H9 (cell line): ENCODE results near the gene INTS1. TPM values are rescaled to one million over a fixed set of nuclear protein-coding genes. Genes with fewer than 3 reads are reported as not detected.

Source experiments
- DNase-seq: peaks from one replicate; pipeline ENCODE4 v3.0.0-alpha.2; 2017
- H2AFZ ChIP-seq: one replicate; pipeline ENCODE4 v1.6.1; 2013; ENCODE audit warnings: mild to moderate bottlenecking, low read length, control low read depth, moderate library complexity
- H2AK5ac ChIP-seq: 2 replicates; pipeline ENCODE4 v1.6.1; 2013; ENCODE audit warnings: low read length, control low read depth, mixed read lengths; ENCODE audit not compliant: insufficient read length
- H2BK120ac ChIP-seq: one replicate; pipeline ENCODE4 v1.6.1; 2013; ENCODE audit warnings: low read depth, mild to moderate bottlenecking, low read length, control low read depth, inconsistent platforms; ENCODE audit not compliant: poor library complexity, severe bottlenecking
- H2BK12ac ChIP-seq: 2 replicates; pipeline ENCODE4 v1.6.1; 2013; ENCODE audit warnings: low read length, control low read depth, mixed read lengths, low read depth; ENCODE audit not compliant: insufficient read length
- H2BK15ac ChIP-seq: 2 replicates; pipeline ENCODE4 v1.6.1; 2013; ENCODE audit warnings: low read depth, low read length, control low read depth
- H2BK20ac ChIP-seq: one replicate; pipeline ENCODE4 v1.6.1; 2013; ENCODE audit warnings: low read depth, mild to moderate bottlenecking, low read length, control low read depth, inconsistent platforms; ENCODE audit not compliant: poor library complexity, severe bottlenecking
- H2BK5ac ChIP-seq: 2 replicates; pipeline ENCODE4 v1.6.1; 2013; ENCODE audit warnings: low read length, control low read depth, mixed read lengths; ENCODE audit not compliant: insufficient read length
- H3K14ac ChIP-seq: 2 replicates; pipeline ENCODE4 v1.6.1; 2013; ENCODE audit warnings: low read length, control low read depth; ENCODE audit not compliant: insufficient read depth
- H3K18ac ChIP-seq: 2 replicates; pipeline ENCODE4 v1.6.1; 2013; ENCODE audit warnings: low read depth, mild to moderate bottlenecking, mixed read lengths, low read length, control low read depth; ENCODE audit not compliant: insufficient read length
- H3K23ac ChIP-seq: 2 replicates; pipeline ENCODE4 v1.6.1; 2013; ENCODE audit warnings: low read length, control low read depth, mixed read lengths, low read depth; ENCODE audit not compliant: insufficient read length
- H3K23me2 ChIP-seq: 2 replicates; pipeline ENCODE4 v1.6.1; 2013; ENCODE audit warnings: low read depth, mild to moderate bottlenecking, mixed read lengths, low read length, control low read depth; ENCODE audit not compliant: insufficient read length, poor library complexity, severe bottlenecking
- H3K27ac ChIP-seq: 2 replicates; pipeline ENCODE4 v1.5.1; 2013; ENCODE audit warnings: low read length, control low read depth, mixed read lengths, low read depth; ENCODE audit not compliant: insufficient read length
- H3K27me3 ChIP-seq: 2 replicates; pipeline ENCODE4 v1.6.1; 2013; ENCODE audit warnings: low read length, control low read depth, inconsistent platforms; ENCODE audit not compliant: insufficient read depth
- H3K4ac ChIP-seq: 2 replicates; pipeline ENCODE4 v1.6.1; 2013; ENCODE audit warnings: low read depth, mild to moderate bottlenecking, control low read depth, inconsistent platforms, low read length, moderate library complexity
- H3K4me1 ChIP-seq: 2 replicates; pipeline ENCODE4 v1.6.1; 2013; ENCODE audit warnings: low read length, control low read depth, inconsistent platforms; ENCODE audit not compliant: insufficient read depth
- H3K4me2 ChIP-seq: 2 replicates; pipeline ENCODE4 v1.6.1; 2013; ENCODE audit warnings: low read length, control low read depth, mixed read lengths; ENCODE audit not compliant: insufficient read length, insufficient read depth
- H3K56ac ChIP-seq: 2 replicates; pipeline ENCODE4 v1.6.1; 2013; ENCODE audit warnings: low read depth, mild to moderate bottlenecking, mixed read lengths, low read length, control low read depth; ENCODE audit not compliant: insufficient read length
- H3K79me1 ChIP-seq: 2 replicates; pipeline ENCODE4 v1.6.1; 2013; ENCODE audit warnings: low read depth, mild to moderate bottlenecking, moderate library complexity, low read length, control low read depth, inconsistent platforms; ENCODE audit not compliant: insufficient read depth, poor library complexity, severe bottlenecking
- H3K79me2 ChIP-seq: 2 replicates; pipeline ENCODE4 v1.6.1; 2013; ENCODE audit warnings: low read length, control low read depth, inconsistent platforms; ENCODE audit not compliant: insufficient read depth
- H3K9ac ChIP-seq: 2 replicates; pipeline ENCODE4 v1.6.1; 2013; ENCODE audit warnings: low read length, control low read depth, mixed read lengths; ENCODE audit not compliant: insufficient read length; ENCODE audit errors: extremely low read depth
- H3K9me3 ChIP-seq: one replicate; pipeline ENCODE4 v1.6.1; 2013; ENCODE audit warnings: low read depth, low read length, inconsistent platforms; ENCODE audit not compliant: control insufficient read depth
- H3T11ph ChIP-seq: one replicate; pipeline ENCODE4 v1.6.1; 2013; ENCODE audit warnings: mild to moderate bottlenecking, low read length, control low read depth, inconsistent platforms
- H4K20me1 ChIP-seq: one replicate; pipeline ENCODE4 v1.6.1; 2013; ENCODE audit not compliant: control insufficient read depth, insufficient read length, insufficient read depth
- H4K5ac ChIP-seq: 2 replicates; pipeline ENCODE4 v1.6.1; 2013; ENCODE audit warnings: low read depth, mild to moderate bottlenecking, mixed read lengths, low read length, control low read depth; ENCODE audit not compliant: insufficient read length
- H4K8ac ChIP-seq: replicated peaks from 2 replicates; pipeline ENCODE4 v1.6.1; 2013; ENCODE audit warnings: low read length, control low read depth, mixed read lengths, low read depth; ENCODE audit not compliant: insufficient read length
- H4K91ac ChIP-seq: 2 replicates; pipeline ENCODE4 v1.6.1; 2013; ENCODE audit warnings: low read depth, mild to moderate bottlenecking, moderate library complexity, mixed read lengths, low read length, control low read depth; ENCODE audit not compliant: insufficient read length
- H3K27ac Mint-ChIP-seq, 3 experiments: 2 replicates in 2 of 3; 3 replicates in 1 of 3; pipeline ENCODE4 v1.8.0; 2020 to 2021; ENCODE audit warnings: mixed read lengths in 3 of 3, mild to moderate bottlenecking in 1 of 3, moderate library complexity in 1 of 3
- H3K27me3 Mint-ChIP-seq: 2 replicates; pipeline ENCODE4 v1.8.0; 2021; ENCODE audit warnings: low read depth, mild to moderate bottlenecking, moderate library complexity, mixed read lengths
- H3K36me3 Mint-ChIP-seq, 3 experiments: 2 replicates in 2 of 3; 3 replicates in 1 of 3; pipeline ENCODE4 v1.8.0; 2020 to 2021; ENCODE audit warnings: low read depth in 3 of 3, mixed read lengths in 3 of 3; ENCODE audit not compliant: insufficient read depth in 1 of 3
- H3K4me1 Mint-ChIP-seq, 2 experiments: 2 replicates each; pipeline ENCODE4 v1.8.0; 2020; ENCODE audit warnings: mixed read lengths in 2 of 2
- H3K4me3 Mint-ChIP-seq, 2 experiments: 2 replicates in 1 of 2; 3 replicates in 1 of 2; pipeline ENCODE4 v1.8.0; 2020 to 2021; ENCODE audit warnings: mild to moderate bottlenecking in 2 of 2, mixed read lengths in 2 of 2, moderate library complexity in 1 of 2
- H3K9me3 Mint-ChIP-seq, 2 experiments: 2 replicates in 1 of 2; 3 replicates in 1 of 2; pipeline ENCODE4 v1.8.0; 2020; ENCODE audit warnings: mild to moderate bottlenecking in 2 of 2, mixed read lengths in 2 of 2, moderate library complexity in 1 of 2
- CTCF ChIP-seq: fragments of 200-600 bp; sonication (generic); conservative IDR thresholded peaks from 3 replicates; pipeline ENCODE4 v1.8.0; 2021; ENCODE audit warnings: antibody characterized with exemption, mild to moderate bottlenecking
- WGBS: extraction: QIAGEN DNeasy Blood & Tissue Kit; methylation state at CpG from one replicate; pipeline ENCODE4 v1.1.7; 2013; ENCODE audit warnings: missing lambda C conversion rate, low lambda C conversion rate, mixed read lengths; ENCODE audit not compliant: insufficient read length; ENCODE audit errors: extremely low coverage; 5-methylcytosine and 5-hydroxymethylcytosine counted together
- total RNA-seq: library from RNA; stranded (reverse); gene quantifications from 2 replicates; pipeline ENCODE4 v1.2.1, GENCODE V29; 2021

The INTS1 gene
- total RNA-seq, 1 experiment from 2014 or later = 133 TPM

DNA sequence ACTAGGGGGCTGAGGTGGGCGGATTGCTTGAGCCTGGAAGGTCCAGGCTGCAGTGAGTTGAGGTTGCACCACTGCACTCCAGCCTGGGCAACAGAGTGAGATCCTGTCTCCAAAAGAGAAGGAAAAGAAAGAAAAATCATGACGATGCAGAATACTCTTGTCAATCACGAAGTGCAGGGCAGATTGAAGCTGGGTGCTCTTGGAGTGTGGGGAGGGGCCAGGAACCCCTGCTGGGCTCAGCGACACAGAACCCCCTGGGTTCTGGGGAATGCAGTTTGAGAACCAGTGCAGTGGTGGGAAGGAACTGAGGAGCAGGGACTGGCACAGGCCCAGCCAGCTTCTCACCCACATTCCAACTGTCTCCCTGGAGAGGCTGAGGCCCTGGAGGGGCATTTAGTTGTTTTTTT, 10.8 kb upstream of the INTS1 start:
- H2BK5ac ChIP-seq = no peak overlapping the region
- no peak overlapping the region for H2BK20ac ChIP-seq
- no peak overlapping the region for H3K9ac ChIP-seq
- H3K23ac ChIP-seq = no peak overlapping the region
- H3K9me3 ChIP-seq = no peaks in the 10 kb centered on the region
- no peak overlapping the region for H3T11ph ChIP-seq
- H3K14ac ChIP-seq = no peak overlapping the region
- peaks cover 0 to 3% of the 10 kb centered on the region in 2 experiments; a peak in 2 of 4 replicates for H3K4me1 Mint-ChIP-seq
- no peaks in the 10 kb centered on the region for H4K20me1 ChIP-seq
- H3K56ac ChIP-seq = no peak overlapping the region
- DNase-seq = no peak
- H3K79me2 ChIP-seq = no peaks in the 10 kb centered on the region
- no peaks in the 10 kb centered on the region for H3K79me1 ChIP-seq
- no peak overlapping the region for H2AFZ ChIP-seq
- no peaks in the 10 kb centered on the region for H3K27me3 ChIP-seq
- H3K9me3 Mint-ChIP-seq = peaks cover 4 to 10% of the 10 kb centered on the region in 2 experiments; a peak in 3 of 5 replicates
- H4K8ac ChIP-seq = no peak overlapping the region
- no peak overlapping the region for H3K4me2 ChIP-seq
- no peak overlapping the region for H2BK12ac ChIP-seq
- no peaks in the 10 kb centered on the region for H3K23me2 ChIP-seq
- WGBS = no CpG with 5 or more reads among the region's 4 CpGs
- no peak overlapping the region for H3K18ac ChIP-seq
- H3K4me3 Mint-ChIP-seq = no peak overlapping the region
- no peak overlapping the region for H2AK5ac ChIP-seq
- no peak overlapping the region for H3K27ac Mint-ChIP-seq
- no peak overlapping the region for H3K4ac ChIP-seq
- no peak for TF ChIP-seq CTCF
- H2BK15ac ChIP-seq = no peak overlapping the region
- H2BK120ac ChIP-seq = no peak overlapping the region
- H3K4me1 ChIP-seq = no peaks in the 10 kb centered on the region
- peaks cover 2% of the 10 kb centered on the region for H3K27me3 Mint-ChIP-seq
- H4K91ac ChIP-seq = no peak overlapping the region
- no peak overlapping the region for H4K5ac ChIP-seq
- no peaks in the 10 kb centered on the region for H3K36me3 Mint-ChIP-seq
- no peak overlapping the region for H3K27ac ChIP-seq
